PC-9 (cell line): Measurements from ENCODE around the gene IFT122. TPM values are rescaled to one million over a fixed set of nuclear protein-coding genes. Genes with fewer than 3 reads are reported as not detected.

Source experiments
- BruUV-seq: library from RNA; stranded (reverse); fragments of 400-500 nt; replicated peaks from 2 replicates; lab custom pipeline; 2021; lab: Mats Ljungman, UMichigan
- CTCF ChIA-PET: fragments of 300-600 bp; sonication (Branson Sonifier 250); formaldehyde crosslinking; loops from one replicate; lab custom pipeline; 2022; ENCODE audit warnings: antibody characterized with exemption; lab: Charles Lee
- POLR2A ChIA-PET: fragments of 300-600 bp; sonication (Branson Sonifier 250); formaldehyde crosslinking; loops from one replicate; lab custom pipeline; 2022; ENCODE audit warnings: antibody characterized with exemption; ENCODE audit not compliant: unreplicated experiment; lab: Charles Lee
- DNase-seq, 2 experiments: peaks; one replicate each; pipeline versions ENCODE4 v3.0.0 to v3.0.0-alpha.2; 2015 to 2022; ENCODE audit warnings: mixed read lengths in 1 of 2
- H2AFZ ChIP-seq: fragments of 200-600 bp; sonication (generic); 2 replicates; pipeline ENCODE4 v1.8.1; 2017; ENCODE audit warnings: antibody characterized with exemption
- H3F3A ChIP-seq: fragments of 200-600 bp; sonication (generic); 2 replicates; pipeline ENCODE4 v1.8.1; 2017; ENCODE audit warnings: antibody characterized with exemption, mild to moderate bottlenecking, low read depth; ENCODE audit not compliant: insufficient read depth
- H3K27ac ChIP-seq: fragments of 200-600 bp; sonication (generic); 2 replicates; pipeline ENCODE4 v1.6.1; 2016; ENCODE audit warnings: mixed run types
- H3K27me3 ChIP-seq: fragments of 200-600 bp; sonication (generic); 2 replicates; pipeline ENCODE4 v1.6.1; 2016; ENCODE audit warnings: low read depth, mixed run types; ENCODE audit not compliant: insufficient read depth
- H3K36me3 ChIP-seq: fragments of 200-600 bp; sonication (generic); 2 replicates; pipeline ENCODE4 v1.6.1; 2016; ENCODE audit warnings: low read depth, mixed run types
- H3K4me1 ChIP-seq: fragments of 200-600 bp; sonication (generic); replicated peaks from 2 replicates; pipeline ENCODE4 v1.6.1; 2016; ENCODE audit warnings: mixed run types; ENCODE audit not compliant: insufficient read depth
- H3K4me2 ChIP-seq: fragments of 200-600 bp; sonication (generic); 2 replicates; pipeline ENCODE4 v1.6.1; 2017; ENCODE audit warnings: mixed run types
- H3K4me3 ChIP-seq: fragments of 200-600 bp; sonication (generic); 2 replicates; pipeline ENCODE4 v1.6.1; 2016; ENCODE audit warnings: mixed run types
- H3K79me2 ChIP-seq: fragments of 200-600 bp; sonication (generic); 2 replicates; pipeline ENCODE4 v1.6.1; 2017; ENCODE audit warnings: low read depth, mixed run types
- H3K9me2 ChIP-seq: fragments of 200-600 bp; sonication (generic); 2 replicates; pipeline ENCODE4 v1.8.1; 2017; ENCODE audit warnings: mild to moderate bottlenecking; ENCODE audit not compliant: insufficient read depth
- H3K9me3 ChIP-seq: fragments of 200-600 bp; sonication (generic); 2 replicates; pipeline ENCODE4 v1.8.1; 2016; ENCODE audit warnings: low read depth; ENCODE audit not compliant: insufficient read depth
- H4K20me1 ChIP-seq: fragments of 200-600 bp; sonication (generic); 2 replicates; pipeline ENCODE4 v1.8.1; 2017; ENCODE audit not compliant: insufficient read depth
- CTCF ChIP-seq: fragments of 200-600 bp; sonication (generic); conservative IDR thresholded peaks from 2 replicates; pipeline ENCODE4 v1.6.1; 2017; ENCODE audit warnings: mixed run types, antibody characterized with exemption, mild to moderate bottlenecking, moderate library complexity
- EZH2 ChIP-seq: fragments of 200-600 bp; sonication (generic); IDR thresholded peaks from 2 replicates; pipeline ENCODE4 v1.8.0; 2017; ENCODE audit warnings: antibody characterized with exemption, low read depth
- intact Hi-C: fragments of 100-400 bp; cut with micrococcal nuclease; formaldehyde crosslinking; loops from one replicate; pipeline ENCODE4 v1.10.0; 2022; ENCODE audit not compliant: unreplicated experiment
- total RNA-seq: library from RNA; stranded (reverse); gene quantifications from 2 replicates; pipeline ENCODE4 v1.2.3, GENCODE V29; 2021

Gene IFT122
- total RNA-seq, 1 experiment from 2014 or later, result 55.6 TPM

GRCh38 chr3:129536374-129536667, 96.3 kb downstream of the IFT122 start:
- Histone ChIP-seq H3K4me3 (no peak overlapping the region), H3K9me3 (no peaks in the 10 kb centered on the region), H3K36me3 (no peaks in the 10 kb centered on the region), H3K4me2 (no peak overlapping the region), H3K27me3 (no peaks in the 10 kb centered on the region), H3F3A (peaks cover 21% of the 10 kb centered on the region), H3K79me2 (no peaks in the 10 kb centered on the region), H2AFZ (no peak overlapping the region), H4K20me1 (no peaks in the 10 kb centered on the region), H3K9me2 (no peaks in the 10 kb centered on the region), H3K4me1 (peaks cover 21% of the 10 kb centered on the region), H3K27ac (no peak overlapping the region)
- POLR2A ChIA-PET, result no interaction called here
- intact Hi-C loops, result no loop called here
- CTCF ChIA-PET, result no interaction called here
- TF ChIP-seq CTCF (no peak), EZH2 (no peak)
- DNase-seq, result no peak
- no TSS peak for BruUV-seq

DNA sequence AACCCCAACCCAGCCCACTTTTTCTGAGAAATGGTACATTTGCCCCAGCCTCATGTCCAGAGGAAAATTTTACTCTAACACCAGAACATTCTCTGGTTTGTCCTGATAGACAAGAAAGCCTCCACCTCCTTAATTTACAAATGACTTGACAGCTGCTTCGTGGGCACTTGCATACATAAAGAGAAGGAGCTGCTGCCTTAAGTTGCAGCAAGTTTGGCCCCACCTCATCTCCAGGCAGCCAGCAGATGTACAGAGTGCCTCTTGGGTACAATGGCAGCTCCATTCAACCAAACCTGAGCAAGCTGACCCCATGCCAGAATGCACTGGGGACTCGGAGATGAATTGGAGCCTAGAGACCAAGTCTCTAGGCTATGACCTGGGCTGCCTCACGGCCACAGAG, 96.8 kb downstream of the IFT122 start:
- no peaks in the 10 kb centered on the region for H3K27me3 ChIP-seq
- no peak overlapping the region for H2AFZ ChIP-seq
- POLR2A ChIA-PET, result no interaction called here
- no peaks in the 10 kb centered on the region for H3K36me3 ChIP-seq
- no peaks in the 10 kb centered on the region for H4K20me1 ChIP-seq
- peaks cover 21% of the 10 kb centered on the region for H3K4me1 ChIP-seq
- DNase-seq, result no peak
- intact Hi-C loops, result no loop called here
- H3K27ac ChIP-seq, result no peak overlapping the region
- H3K9me3 ChIP-seq, result no peaks in the 10 kb centered on the region
- H3K9me2 ChIP-seq, result no peaks in the 10 kb centered on the region
- H3K4me3 ChIP-seq, result no peak overlapping the region
- H3K4me2 ChIP-seq, result no peak overlapping the region
- no peaks in the 10 kb centered on the region for H3K79me2 ChIP-seq
- peaks cover 21% of the 10 kb centered on the region for H3F3A ChIP-seq
- TF ChIP-seq EZH2 (no peak), CTCF (no peak)
- CTCF ChIA-PET, result no interaction called here
- BruUV-seq, result no TSS peak

- Histone ChIP-seq H3K36me3 (no peaks in the 10 kb centered on the region), H3K4me1 (peaks cover 19% of the 10 kb centered on the region), H3K79me2 (no peaks in the 10 kb centered on the region), H4K20me1 (no peaks in the 10 kb centered on the region), H3K9me3 (no peaks in the 10 kb centered on the region), H3K4me2 (no peak overlapping the region), H3K4me3 (no peak overlapping the region), H3K27me3 (no peaks in the 10 kb centered on the region), H3K9me2 (no peaks in the 10 kb centered on the region), H2AFZ (no peak overlapping the region), H3F3A (peaks cover 19% of the 10 kb centered on the region), H3K27ac (no peak overlapping the region)
- ChIA-PET CTCF (interaction anchor here (0.6 kb wide), 1 partner anchor 270 kb away, joined by 3 read pairs; no protein-coding TSS in a partner anchor), POLR2A (no interaction called here)
- intact Hi-C loops, result no loop called here
- no TSS peak for BruUV-seq
- TF ChIP-seq EZH2, result no peak
- no peak for TF ChIP-seq CTCF
- no peak for DNase-seq
Observed at GRCh38 chr3:129539206-129539605, 99.2 kb downstream of the IFT122 start.
